OCI-LY7 (cell line): ENCODE measurements around the gene CTBS. TPM values are rescaled to one million over a fixed set of nuclear protein-coding genes. Genes with fewer than 3 reads are reported as not detected.

Source experiments
- BruUV-seq: library from RNA; stranded (reverse); fragments of 400-500 nt; replicated peaks from 2 replicates; lab custom pipeline; 2021; lab: Mats Ljungman, UMichigan
- CTCF ChIA-PET: fragments of 300-600 bp; sonication (Branson Sonifier 250); formaldehyde crosslinking; loops from one replicate; lab custom pipeline; 2022; ENCODE audit warnings: antibody characterized with exemption; ENCODE audit not compliant: unreplicated experiment; lab: Charles Lee
- POLR2A ChIA-PET: fragments of 300-600 bp; sonication (Branson Sonifier 250); formaldehyde crosslinking; loops from one replicate; lab custom pipeline; 2022; ENCODE audit warnings: antibody characterized with exemption; lab: Charles Lee
- DNase-seq: peaks from one replicate; pipeline ENCODE4 v3.0.0-alpha.2; 2015; ENCODE audit warnings: low spot score
- H2AFZ ChIP-seq: fragments of 200-600 bp; sonication (generic), shearing (Covaris generic); 2 replicates; pipeline ENCODE4 v1.6.1; 2014; ENCODE audit warnings: mild to moderate bottlenecking, antibody characterized with exemption, low read length, moderate library complexity
- H3K27ac ChIP-seq: fragments of 200-600 bp; sonication (generic); 2 replicates; pipeline ENCODE4 v1.5.1; 2014; ENCODE audit warnings: mixed run types, low read depth, mild to moderate bottlenecking, moderate library complexity, low read length, inconsistent platforms; ENCODE audit not compliant: poor library complexity, severe bottlenecking
- H3K36me3 ChIP-seq: fragments of 200-600 bp; sonication (generic); 2 replicates; pipeline ENCODE4 v1.6.1; 2014; ENCODE audit warnings: mild to moderate bottlenecking, antibody characterized with exemption, low read length, moderate library complexity, mixed read lengths; ENCODE audit not compliant: insufficient read depth
- H3K4me1 ChIP-seq: fragments of 200-600 bp; sonication (generic); 2 replicates; pipeline ENCODE4 v1.5.1; 2014; ENCODE audit warnings: mild to moderate bottlenecking, low read length; ENCODE audit not compliant: insufficient read depth, poor library complexity, severe bottlenecking
- H3K4me2 ChIP-seq: fragments of 200-600 bp; sonication (generic); 2 replicates; pipeline ENCODE4 v1.6.1; 2014; ENCODE audit warnings: mild to moderate bottlenecking, low read length
- H3K4me3 ChIP-seq: fragments of 200-600 bp; sonication (generic); 2 replicates; pipeline ENCODE4 v1.5.1; 2014; ENCODE audit warnings: mild to moderate bottlenecking, low read depth, low read length; ENCODE audit not compliant: poor library complexity, severe bottlenecking
- H3K79me2 ChIP-seq: fragments of 200-600 bp; sonication (generic); 2 replicates; pipeline ENCODE4 v1.6.1; 2016; ENCODE audit warnings: low read depth, mild to moderate bottlenecking, low read length, moderate library complexity, mixed read lengths; ENCODE audit not compliant: insufficient read depth
- H3K9me2 ChIP-seq: fragments of 200-600 bp; sonication (generic); 2 replicates; pipeline ENCODE4 v1.6.1; 2016; ENCODE audit warnings: mild to moderate bottlenecking, low read length, mixed read lengths; ENCODE audit not compliant: insufficient read depth
- H3K9me3 ChIP-seq: fragments of 200-600 bp; sonication (generic); 2 replicates; pipeline ENCODE4 v1.6.1; 2014; ENCODE audit warnings: mild to moderate bottlenecking, mixed run types, low read length, mixed read lengths
- H4K20me1 ChIP-seq: fragments of 200-600 bp; sonication (generic); 2 replicates; pipeline ENCODE4 v1.6.1; 2014; ENCODE audit warnings: mild to moderate bottlenecking, antibody characterized with exemption, low read length, moderate library complexity, mixed read lengths; ENCODE audit not compliant: insufficient read depth
- EZH2phosphoT487 ChIP-seq: fragments of 200-600 bp; sonication (generic); IDR thresholded peaks from 2 replicates; pipeline ENCODE4 v1.6.1; 2018; ENCODE audit warnings: low read depth, borderline replicate concordance, mild to moderate bottlenecking, mixed run types, antibody characterized with exemption, low read length, moderate library complexity, mixed read lengths
- intact Hi-C: fragments of 100-400 bp; cut with micrococcal nuclease; formaldehyde crosslinking; loops from one replicate; pipeline ENCODE4 v1.10.0; 2022; ENCODE audit not compliant: unreplicated experiment
- total RNA-seq, 2 experiments: library from RNA; depleted of rRNA in 1 of 2; stranded (reverse); fragments of >200 nt in 1 of 2; shearing (Covaris generic) in 1 of 2; gene quantifications; 2 replicates each; pipeline ENCODE4 v1.2.3, GENCODE V29; 2014 to 2022
- TF ChIP-seq, protein P1 (sequence below): fragments of 200-600 bp; sonication (generic); conservative IDR thresholded peaks from 2 replicates; pipeline ENCODE4 v1.5.1; 2014; ENCODE audit warnings: mild to moderate bottlenecking, antibody characterized with exemption, low read length, moderate library complexity, mixed read lengths

CTBS gene
- total RNA-seq, 2 experiments from 2014 or later, result 4.5 to 9.3 TPM

DNA sequence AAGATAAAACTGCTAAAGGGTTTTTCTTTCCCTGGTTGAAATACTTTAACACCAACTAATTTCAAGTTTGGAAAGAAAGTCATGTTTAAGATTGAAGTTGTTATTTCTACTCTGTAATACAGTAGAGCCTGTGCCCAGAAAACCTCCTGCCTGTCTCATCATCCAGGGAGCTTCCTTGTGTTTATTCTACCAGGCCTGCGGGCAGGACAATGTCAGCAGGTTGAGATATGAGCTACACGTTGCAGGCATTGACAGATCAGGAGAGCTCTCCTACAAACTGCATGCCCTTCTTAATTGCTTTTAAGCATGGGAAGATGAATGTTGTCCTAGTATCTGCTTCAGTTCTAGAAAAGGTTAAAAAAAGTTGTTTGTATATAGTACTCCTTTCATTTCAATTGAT is 43.1 kb upstream of the CTBS start:
- Histone ChIP-seq H3K4me3 (no peak overlapping the region), H3K36me3 (no peaks in the 10 kb centered on the region), H3K9me2 (no peaks in the 10 kb centered on the region), H4K20me1 (no peaks in the 10 kb centered on the region), H2AFZ (no peak overlapping the region), H3K27ac (no peak overlapping the region), H3K4me2 (no peak overlapping the region), H3K9me3 (no peaks in the 10 kb centered on the region), H3K79me2 (no peaks in the 10 kb centered on the region), H3K4me1 (peaks cover 9% of the 10 kb centered on the region)
- ChIA-PET CTCF (no interaction called here), POLR2A (interaction anchor here (1.1 kb wide), 1 partner anchor 473 kb away, joined by 3 read pairs; the partner anchor contains the start of gene PRKACB)
- no TSS peak for BruUV-seq
- intact Hi-C loops, result no loop called here
- DNase-seq, result no peak
- TF ChIP-seq, protein P1, sequence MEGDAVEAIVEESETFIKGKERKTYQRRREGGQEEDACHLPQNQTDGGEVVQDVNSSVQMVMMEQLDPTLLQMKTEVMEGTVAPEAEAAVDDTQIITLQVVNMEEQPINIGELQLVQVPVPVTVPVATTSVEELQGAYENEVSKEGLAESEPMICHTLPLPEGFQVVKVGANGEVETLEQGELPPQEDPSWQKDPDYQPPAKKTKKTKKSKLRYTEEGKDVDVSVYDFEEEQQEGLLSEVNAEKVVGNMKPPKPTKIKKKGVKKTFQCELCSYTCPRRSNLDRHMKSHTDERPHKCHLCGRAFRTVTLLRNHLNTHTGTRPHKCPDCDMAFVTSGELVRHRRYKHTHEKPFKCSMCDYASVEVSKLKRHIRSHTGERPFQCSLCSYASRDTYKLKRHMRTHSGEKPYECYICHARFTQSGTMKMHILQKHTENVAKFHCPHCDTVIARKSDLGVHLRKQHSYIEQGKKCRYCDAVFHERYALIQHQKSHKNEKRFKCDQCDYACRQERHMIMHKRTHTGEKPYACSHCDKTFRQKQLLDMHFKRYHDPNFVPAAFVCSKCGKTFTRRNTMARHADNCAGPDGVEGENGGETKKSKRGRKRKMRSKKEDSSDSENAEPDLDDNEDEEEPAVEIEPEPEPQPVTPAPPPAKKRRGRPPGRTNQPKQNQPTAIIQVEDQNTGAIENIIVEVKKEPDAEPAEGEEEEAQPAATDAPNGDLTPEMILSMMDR, result no peak
- no peak for TF ChIP-seq EZH2phosphoT487

DNA sequence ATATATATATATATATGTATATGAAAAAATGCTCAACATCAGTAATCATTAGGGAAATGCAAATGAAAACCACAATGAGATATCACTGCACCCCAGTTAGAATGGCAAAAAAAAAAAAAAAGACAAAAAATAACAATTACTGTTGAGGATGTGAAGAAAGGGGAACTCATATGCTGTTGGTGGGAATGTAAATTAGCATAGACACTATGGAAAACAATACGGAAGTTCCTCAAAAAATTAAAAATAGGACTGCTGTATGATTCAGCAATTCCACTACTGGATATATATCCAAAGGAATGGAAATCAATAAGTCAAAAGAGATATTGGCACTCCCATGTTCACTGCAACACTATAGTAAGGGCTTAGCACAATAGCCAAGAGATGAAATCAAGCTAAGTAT is 41.5 kb upstream of the CTBS start:
- 0 out of 2 replicates have a peak, but pooled peaks cover 3% of the 10 kb centered on the region for H3K9me3 ChIP-seq
- ChIA-PET POLR2A (interaction anchor here (1.9 kb wide), 1 partner anchor 42 kb away, joined by 6 read pairs; no protein-coding TSS in a partner anchor), CTCF (no interaction called here)
- no peak overlapping the region for H3K4me2 ChIP-seq
- H4K20me1 ChIP-seq, result no peaks in the 10 kb centered on the region
- H3K27ac ChIP-seq, result no peak overlapping the region
- H3K79me2 ChIP-seq, result no peaks in the 10 kb centered on the region
- TF ChIP-seq EZH2phosphoT487, result no peak
- TF ChIP-seq, protein P1, result no peak
- H3K4me1 ChIP-seq, result peaks cover 4% of the 10 kb centered on the region
- no peak overlapping the region for H2AFZ ChIP-seq
- DNase-seq, result no peak
- H3K4me3 ChIP-seq, result no peak overlapping the region
- no TSS peak for BruUV-seq
- H3K9me2 ChIP-seq, result no peaks in the 10 kb centered on the region
- H3K36me3 ChIP-seq, result no peaks in the 10 kb centered on the region
- intact Hi-C loops, result no loop called here

DNA sequence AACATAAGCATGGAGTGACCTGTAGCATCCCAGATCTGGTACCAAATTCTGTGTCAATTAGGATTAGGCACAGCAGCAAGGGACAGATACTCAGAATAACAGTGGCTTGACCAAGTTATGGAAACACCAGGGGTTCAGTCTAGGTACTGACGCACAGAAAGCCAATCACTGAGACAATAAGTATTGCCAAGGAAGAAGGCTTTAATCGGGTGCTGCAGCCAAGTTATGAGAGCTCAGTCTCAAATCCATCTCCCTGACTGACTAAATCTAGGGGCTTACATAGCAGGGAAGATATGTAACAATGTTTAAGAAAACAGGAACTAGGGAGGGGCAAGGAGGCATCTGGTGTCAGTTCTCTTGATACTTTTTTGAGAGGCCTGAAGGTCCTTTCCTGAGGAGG is 39.6 kb upstream of the CTBS start:
- intact Hi-C loops, result no loop called here
- no peaks in the 10 kb centered on the region for H3K9me2 ChIP-seq
- CTCF ChIA-PET, result no interaction called here
- H3K79me2 ChIP-seq, result no peaks in the 10 kb centered on the region
- no peaks in the 10 kb centered on the region for H3K4me1 ChIP-seq
- H3K36me3 ChIP-seq, result no peaks in the 10 kb centered on the region
- 0 out of 2 replicates have a peak, but pooled peaks cover 5% of the 10 kb centered on the region for H3K9me3 ChIP-seq
- H4K20me1 ChIP-seq, result no peaks in the 10 kb centered on the region
- no TSS peak for BruUV-seq
- H3K4me2 ChIP-seq, result no peak overlapping the region
- no peak for DNase-seq
- H2AFZ ChIP-seq, result no peak overlapping the region
- POLR2A ChIA-PET, result interaction anchor here (0.6 kb wide), 1 partner anchor 86 kb away, joined by 3 read pairs; no protein-coding TSS in a partner anchor
- no peak for TF ChIP-seq EZH2phosphoT487
- TF ChIP-seq, protein P1, result no peak
- H3K27ac ChIP-seq, result no peak overlapping the region
- H3K4me3 ChIP-seq, result no peak overlapping the region
